ENCODE data around the gene CDK5RAP2.
"Not testable (repeated sequence)": the region's sequence is repeated elsewhere in the genome, so short reads cannot be mapped to it uniquely, and the experiment has no call there.

CDK5RAP2 gene

GRCh38 chr9:120580051-120580896 lies at the start of gene CDK5RAP2:
CDK5RAP2 (minus strand) TSS chr9:120580167; CDS start chr9:120579978, 189 bp downstream.
- peaks cover 14 to 19% of the 10 kb centered on the region in 2 donors for H3K4me1 ChIP-seq (ENCODE audit: control insufficient read depth in 1 of 2, insufficient read depth in 2 of 2, low read length in 2 of 2)
- H3K9ac ChIP-seq (ENCODE audit: low read depth in 1 of 2, low read length in 2 of 2) = peak within 1 kb of the TSS; percentile 79 to 82
- no peaks in the 10 kb centered on the region for H3K9me3 ChIP-seq (ENCODE audit: control insufficient read depth in 1 of 2, low read length in 2 of 2)
- peak within 1 kb of the TSS; percentile 92 to 97 for H3K4me3 ChIP-seq (ENCODE audit: low read depth in 1 of 2, low read length in 2 of 2)
- no peak within 1 kb of the TSS for H3K27ac ChIP-seq (ENCODE audit: low read depth, low read length)
- no peaks in the 10 kb centered on the region for H3K27me3 ChIP-seq (ENCODE audit: control insufficient read depth in 1 of 2, insufficient read depth in 2 of 2, low read length in 2 of 2)
- H3K36me3 ChIP-seq (ENCODE audit: control insufficient read depth in 1 of 2, insufficient read depth in 2 of 2, low read length in 2 of 2) = no peaks in the 10 kb centered on the region

GRCh38 chr9:120628925-120629497 lies 49.0 kb upstream of the CDK5RAP2 start:
- H3K27me3 ChIP-seq (ENCODE audit: control insufficient read depth in 1 of 2, insufficient read depth in 2 of 2, low read length in 2 of 2); H3K4me1 ChIP-seq (ENCODE audit: control insufficient read depth in 1 of 2, insufficient read depth in 2 of 2, low read length in 2 of 2); H3K36me3 ChIP-seq (ENCODE audit: control insufficient read depth in 1 of 2, insufficient read depth in 2 of 2, low read length in 2 of 2); H3K9ac ChIP-seq (ENCODE audit: low read depth in 1 of 2, low read length in 2 of 2); H3K9me3 ChIP-seq (ENCODE audit: control insufficient read depth in 1 of 2, low read length in 2 of 2); H3K27ac ChIP-seq (ENCODE audit: low read depth, low read length); H3K4me3 ChIP-seq (ENCODE audit: low read depth in 1 of 2, low read length in 2 of 2): not testable (repeated sequence)

GRCh38 chr9:120628207-120628924 lies 48.4 kb upstream of the CDK5RAP2 start:
- no peak overlapping the region for H3K27ac ChIP-seq (ENCODE audit: low read depth, low read length)

GRCh38 chr9:120627073-120627472 lies 47.1 kb upstream of the CDK5RAP2 start:
- Histone ChIP-seq H3K36me3 (ENCODE audit: control insufficient read depth in 1 of 2, insufficient read depth in 2 of 2, low read length in 2 of 2) (no peaks in the 10 kb centered on the region), H3K27me3 (ENCODE audit: control insufficient read depth in 1 of 2, insufficient read depth in 2 of 2, low read length in 2 of 2) (no peaks in the 10 kb centered on the region), H3K4me3 (ENCODE audit: low read depth in 1 of 2, low read length in 2 of 2) (no peak overlapping the region), H3K9ac (ENCODE audit: low read depth in 1 of 2, low read length in 2 of 2) (no peak overlapping the region), H3K27ac (ENCODE audit: low read depth, low read length) (no peak overlapping the region), H3K4me1 (ENCODE audit: control insufficient read depth in 1 of 2, insufficient read depth in 2 of 2, low read length in 2 of 2) (no peaks in the 10 kb centered on the region), H3K9me3 (ENCODE audit: control insufficient read depth in 1 of 2, low read length in 2 of 2) (no peaks in the 10 kb centered on the region)

More at GRCh38 chr9:120628207-120628924, 48.4 kb upstream of the CDK5RAP2 start:
- no peak overlapping the region for H3K4me3 ChIP-seq (ENCODE audit: low read depth in 1 of 2, low read length in 2 of 2)
- no peaks in the 10 kb centered on the region for H3K9me3 ChIP-seq (ENCODE audit: control insufficient read depth in 1 of 2, low read length in 2 of 2)
- H3K9ac ChIP-seq (ENCODE audit: low read depth in 1 of 2, low read length in 2 of 2) = no peak overlapping the region
- no peaks in the 10 kb centered on the region for H3K27me3 ChIP-seq (ENCODE audit: control insufficient read depth in 1 of 2, insufficient read depth in 2 of 2, low read length in 2 of 2)
- no peaks in the 10 kb centered on the region for H3K4me1 ChIP-seq (ENCODE audit: control insufficient read depth in 1 of 2, insufficient read depth in 2 of 2, low read length in 2 of 2)
- no peaks in the 10 kb centered on the region for H3K36me3 ChIP-seq (ENCODE audit: control insufficient read depth in 1 of 2, insufficient read depth in 2 of 2, low read length in 2 of 2)

GRCh38 chr9:120626512-120626911 lies 46.5 kb upstream of the CDK5RAP2 start:
- Histone ChIP-seq H3K27me3 (ENCODE audit: control insufficient read depth in 1 of 2, insufficient read depth in 2 of 2, low read length in 2 of 2) (no peaks in the 10 kb centered on the region), H3K9me3 (ENCODE audit: control insufficient read depth in 1 of 2, low read length in 2 of 2) (no peaks in the 10 kb centered on the region), H3K9ac (ENCODE audit: low read depth in 1 of 2, low read length in 2 of 2) (no peak overlapping the region), H3K27ac (ENCODE audit: low read depth, low read length) (no peak overlapping the region), H3K4me1 (ENCODE audit: control insufficient read depth in 1 of 2, insufficient read depth in 2 of 2, low read length in 2 of 2) (no peaks in the 10 kb centered on the region), H3K36me3 (ENCODE audit: control insufficient read depth in 1 of 2, insufficient read depth in 2 of 2, low read length in 2 of 2) (no peaks in the 10 kb centered on the region), H3K4me3 (ENCODE audit: low read depth in 1 of 2, low read length in 2 of 2) (no peak overlapping the region)

- Histone ChIP-seq H3K36me3 (ENCODE audit: control insufficient read depth in 1 of 2, insufficient read depth in 2 of 2, low read length in 2 of 2) (no peaks in the 10 kb centered on the region), H3K27me3 (ENCODE audit: control insufficient read depth in 1 of 2, insufficient read depth in 2 of 2, low read length in 2 of 2) (no peaks in the 10 kb centered on the region), H3K9ac (ENCODE audit: low read depth in 1 of 2, low read length in 2 of 2) (no peak overlapping the region), H3K4me3 (ENCODE audit: low read depth in 1 of 2, low read length in 2 of 2) (no peak overlapping the region), H3K4me1 (ENCODE audit: control insufficient read depth in 1 of 2, insufficient read depth in 2 of 2, low read length in 2 of 2) (no peaks in the 10 kb centered on the region), H3K27ac (ENCODE audit: low read depth, low read length) (no peak overlapping the region), H3K9me3 (ENCODE audit: control insufficient read depth in 1 of 2, low read length in 2 of 2) (no peaks in the 10 kb centered on the region)
Measured at GRCh38 chr9:120625222-120625621, 45.3 kb upstream of the CDK5RAP2 start.

- Histone ChIP-seq H3K9ac (ENCODE audit: low read depth in 1 of 2, low read length in 2 of 2) (no peak overlapping the region), H3K36me3 (ENCODE audit: control insufficient read depth in 1 of 2, insufficient read depth in 2 of 2, low read length in 2 of 2) (no peaks in the 10 kb centered on the region), H3K9me3 (ENCODE audit: control insufficient read depth in 1 of 2, low read length in 2 of 2) (no peaks in the 10 kb centered on the region), H3K27me3 (ENCODE audit: control insufficient read depth in 1 of 2, insufficient read depth in 2 of 2, low read length in 2 of 2) (no peaks in the 10 kb centered on the region), H3K4me3 (ENCODE audit: low read depth in 1 of 2, low read length in 2 of 2) (no peak overlapping the region), H3K27ac (ENCODE audit: low read depth, low read length) (no peak overlapping the region), H3K4me1 (ENCODE audit: control insufficient read depth in 1 of 2, insufficient read depth in 2 of 2, low read length in 2 of 2) (no peaks in the 10 kb centered on the region)
Measured at GRCh38 chr9:120622790-120623189, 42.8 kb upstream of the CDK5RAP2 start.

GRCh38 chr9:120621941-120622340 lies 42.0 kb upstream of the CDK5RAP2 start:
- no peaks in the 10 kb centered on the region for H3K4me1 ChIP-seq (ENCODE audit: control insufficient read depth in 1 of 2, insufficient read depth in 2 of 2, low read length in 2 of 2)
- H3K27me3 ChIP-seq (ENCODE audit: control insufficient read depth in 1 of 2, insufficient read depth in 2 of 2, low read length in 2 of 2) = no peaks in the 10 kb centered on the region
- no peaks in the 10 kb centered on the region for H3K9me3 ChIP-seq (ENCODE audit: control insufficient read depth in 1 of 2, low read length in 2 of 2)
- no peaks in the 10 kb centered on the region for H3K36me3 ChIP-seq (ENCODE audit: control insufficient read depth in 1 of 2, insufficient read depth in 2 of 2, low read length in 2 of 2)
- no peak overlapping the region for H3K27ac ChIP-seq (ENCODE audit: low read depth, low read length)
- H3K9ac ChIP-seq (ENCODE audit: low read depth in 1 of 2, low read length in 2 of 2) = no peak overlapping the region
- H3K4me3 ChIP-seq (ENCODE audit: low read depth in 1 of 2, low read length in 2 of 2) = no peak overlapping the region

GRCh38 chr9:120619751-120620655 lies 40.0 kb upstream of the CDK5RAP2 start:
- Histone ChIP-seq H3K9me3 (ENCODE audit: control insufficient read depth in 1 of 2, low read length in 2 of 2) (no peaks in the 10 kb centered on the region), H3K4me1 (ENCODE audit: control insufficient read depth in 1 of 2, insufficient read depth in 2 of 2, low read length in 2 of 2) (no peaks in the 10 kb centered on the region), H3K27ac (ENCODE audit: low read depth, low read length) (no peak overlapping the region), H3K4me3 (ENCODE audit: low read depth in 1 of 2, low read length in 2 of 2) (no peak overlapping the region), H3K36me3 (ENCODE audit: control insufficient read depth in 1 of 2, insufficient read depth in 2 of 2, low read length in 2 of 2) (no peaks in the 10 kb centered on the region), H3K27me3 (ENCODE audit: control insufficient read depth in 1 of 2, insufficient read depth in 2 of 2, low read length in 2 of 2) (no peaks in the 10 kb centered on the region), H3K9ac (ENCODE audit: low read depth in 1 of 2, low read length in 2 of 2) (no peak overlapping the region)

Data from duodenal mucosa (tissue), 2 donors.